Parathyroid adenoma (tissue), 2 donors: ENCODE data around the gene TIMP2.

Experiments
- H2AFZ ChIP-seq: fragments of 300-600 bp; sonication (generic); one replicate; pipeline ENCODE4 v1.7.0; 2017; ENCODE audit warnings: antibody characterized with exemption, mild to moderate bottlenecking
- H3K27ac ChIP-seq: fragments of 300-600 bp; sonication (generic); one replicate; pipeline ENCODE4 v1.7.0; 2017
- H3K27me3 ChIP-seq: fragments of 300-600 bp; sonication (generic); one replicate; pipeline ENCODE4 v1.7.0; 2017; ENCODE audit warnings: low read length; ENCODE audit not compliant: control insufficient read depth, insufficient read depth
- H3K36me3 ChIP-seq: fragments of 300-600 bp; sonication (generic); one replicate; pipeline ENCODE4 v1.7.0; 2017; ENCODE audit warnings: low read length; ENCODE audit not compliant: control insufficient read depth, insufficient read depth
- H3K4me1 ChIP-seq: fragments of 300-600 bp; sonication (generic); one replicate; pipeline ENCODE4 v1.7.0; 2017; ENCODE audit warnings: control low read depth
- H3K4me2 ChIP-seq: fragments of 300-600 bp; sonication (generic); one replicate; pipeline ENCODE4 v1.7.0; 2017; ENCODE audit warnings: low read length
- H3K4me3 ChIP-seq: fragments of 300-600 bp; sonication (generic); one replicate; pipeline ENCODE4 v1.7.0; 2017; ENCODE audit warnings: low read depth, low read length
- H3K79me2 ChIP-seq: fragments of 300-600 bp; sonication (generic); one replicate; pipeline ENCODE4 v1.7.0; 2017; ENCODE audit warnings: control low read depth
- H3K9ac ChIP-seq: fragments of 300-600 bp; sonication (generic); one replicate; pipeline ENCODE4 v1.7.0; 2017; ENCODE audit warnings: mild to moderate bottlenecking
- H3K9me3 ChIP-seq: fragments of 300-600 bp; sonication (generic); one replicate; pipeline ENCODE4 v1.7.0; 2017; ENCODE audit warnings: low read length; ENCODE audit not compliant: control insufficient read depth
- CTCF ChIP-seq: fragments of 300-600 bp; sonication (generic); IDR thresholded peaks from one replicate; pipeline ENCODE4 v1.7.0; 2017; ENCODE audit warnings: antibody characterized with exemption, mild to moderate bottlenecking
- donor health status: primary hyperparathyroidism.

Gene TIMP2

DNA sequence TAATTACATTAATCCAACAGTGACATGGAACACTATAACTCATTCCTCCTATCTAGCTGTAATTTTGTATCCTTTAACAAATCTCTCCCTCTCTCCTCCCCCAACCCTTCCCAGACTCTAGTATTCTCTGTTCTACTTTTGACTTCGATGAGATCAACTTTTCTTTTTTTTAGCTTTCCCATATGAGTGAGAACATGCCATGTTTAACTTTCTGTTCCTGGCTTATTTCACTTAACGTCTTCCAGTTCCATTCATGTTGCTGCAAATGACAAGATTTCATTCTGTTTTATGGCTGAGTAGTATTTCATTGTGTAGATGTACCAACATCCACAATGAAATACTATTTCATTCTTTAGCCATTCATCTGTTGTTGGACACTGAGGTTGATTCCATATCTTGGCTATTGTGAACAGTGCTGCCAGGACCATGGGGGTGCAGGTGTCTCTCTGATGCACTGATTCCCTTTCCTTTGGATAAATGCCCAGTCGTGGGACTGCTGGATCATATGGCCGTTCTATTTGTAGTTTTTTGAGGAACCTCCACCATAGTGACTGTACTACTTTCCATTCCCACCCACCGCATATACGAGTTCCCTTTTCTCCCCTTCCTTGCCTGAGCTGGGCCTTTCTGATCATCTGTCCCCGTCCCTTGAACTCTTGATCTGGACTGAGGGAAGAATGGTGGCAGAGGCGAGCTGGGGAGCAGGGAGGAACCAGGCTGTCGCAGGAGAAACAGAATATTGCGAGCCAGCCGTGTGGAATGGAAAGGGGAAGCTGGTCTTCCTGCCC, 14.5 kb downstream of the TIMP2 start:
- TF ChIP-seq CTCF: no peak

DNA sequence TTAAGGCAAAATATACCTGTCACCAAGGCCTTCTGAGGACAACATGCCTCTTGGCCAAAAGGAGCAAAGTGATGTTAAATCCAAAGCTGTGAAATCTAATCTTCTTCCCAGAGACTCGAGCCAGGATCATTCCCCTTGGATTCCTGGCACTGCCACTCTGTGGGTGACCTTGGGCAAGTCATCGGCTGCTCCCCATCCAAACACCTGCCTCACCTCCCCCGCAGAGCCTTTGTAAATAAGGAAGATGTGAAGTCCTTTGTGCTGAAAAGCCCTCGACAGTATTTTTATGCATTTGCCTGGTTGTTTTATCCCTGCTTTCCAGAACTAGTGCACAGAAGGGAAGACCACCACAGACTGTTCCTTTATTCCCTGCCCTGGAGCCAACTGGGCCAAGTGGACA, 16.8 kb downstream of the TIMP2 start:
- Histone ChIP-seq H3K79me2 (peaks cover 4% of the 10 kb centered on the region), H3K9me3 (no peaks in the 10 kb centered on the region), H3K4me1 (no peaks in the 10 kb centered on the region), H3K9ac (no peak overlapping the region), H2AFZ (no peak overlapping the region), H3K4me3 (no peak overlapping the region), H3K27ac (no peak overlapping the region), H3K36me3 (no peaks in the 10 kb centered on the region), H3K27me3 (no peaks in the 10 kb centered on the region), H3K4me2 (no peak overlapping the region)
- no peak for TF ChIP-seq CTCF

More for the DNA sequence above, 14.5 kb downstream of the TIMP2 start:
- H3K4me2 ChIP-seq: no peak overlapping the region
- no peaks in the 10 kb centered on the region for H3K36me3 ChIP-seq
- H3K9me3 ChIP-seq: no peaks in the 10 kb centered on the region
- H2AFZ ChIP-seq: no peak overlapping the region
- no peak overlapping the region for H3K27ac ChIP-seq
- H3K79me2 ChIP-seq: peaks cover 4% of the 10 kb centered on the region
- H3K4me1 ChIP-seq: no peaks in the 10 kb centered on the region
- H3K9ac ChIP-seq: no peak overlapping the region
- no peaks in the 10 kb centered on the region for H3K27me3 ChIP-seq
- no peak overlapping the region for H3K4me3 ChIP-seq

- Histone ChIP-seq H3K4me3 (no peak overlapping the region), H3K36me3 (no peaks in the 10 kb centered on the region), H3K79me2 (peaks cover 9% of the 10 kb centered on the region), H3K4me2 (no peak overlapping the region), H2AFZ (no peak overlapping the region), H3K4me1 (no peaks in the 10 kb centered on the region), H3K9me3 (no peaks in the 10 kb centered on the region), H3K27me3 (no peaks in the 10 kb centered on the region), H3K9ac (no peak overlapping the region), H3K27ac (no peak overlapping the region)
- no peak for TF ChIP-seq CTCF
These were observed 19.6 kb downstream of the TIMP2 start for GRCh38 chr17:78905541-78905940.

GRCh38 chr17:78905116-78905515, 20.1 kb downstream of the TIMP2 start:
- Histone ChIP-seq H3K36me3 (no peaks in the 10 kb centered on the region), H3K4me1 (no peaks in the 10 kb centered on the region), H3K27me3 (no peaks in the 10 kb centered on the region), H3K4me2 (no peak overlapping the region), H3K9me3 (no peaks in the 10 kb centered on the region), H3K4me3 (no peak overlapping the region), H3K79me2 (peaks cover 9% of the 10 kb centered on the region), H3K27ac (no peak overlapping the region), H3K9ac (no peak overlapping the region), H2AFZ (no peak overlapping the region)
- no peak for TF ChIP-seq CTCF

DNA sequence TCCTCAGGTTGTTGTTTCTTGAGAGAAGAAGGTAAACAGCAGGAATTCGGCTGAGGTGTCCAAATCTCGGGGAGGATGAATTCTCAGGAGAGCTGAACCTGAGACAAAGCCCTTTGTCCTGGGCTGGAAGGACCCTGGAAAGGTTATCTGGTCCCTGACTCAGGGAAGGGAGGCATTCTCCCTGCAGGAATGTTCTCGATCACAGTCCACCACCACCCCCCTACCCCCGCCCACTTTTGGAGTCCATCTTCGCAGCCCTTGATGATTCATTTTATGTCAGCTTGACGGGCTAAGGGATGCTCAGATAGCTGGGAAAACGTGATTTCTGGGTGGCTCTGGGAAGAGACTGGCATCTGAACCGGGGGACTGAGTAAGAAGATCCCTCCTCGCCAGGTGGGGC, 20.8 kb downstream of the TIMP2 start:
- H3K4me1 ChIP-seq: no peaks in the 10 kb centered on the region
- no peak for TF ChIP-seq CTCF
- no peak overlapping the region for H3K4me2 ChIP-seq
- H3K9ac ChIP-seq: no peak overlapping the region
- H3K79me2 ChIP-seq: peaks cover 9% of the 10 kb centered on the region
- no peaks in the 10 kb centered on the region for H3K27me3 ChIP-seq
- no peak overlapping the region for H3K4me3 ChIP-seq
- H3K9me3 ChIP-seq: no peaks in the 10 kb centered on the region
- no peak overlapping the region for H3K27ac ChIP-seq
- H3K36me3 ChIP-seq: no peaks in the 10 kb centered on the region
- H2AFZ ChIP-seq: no peak overlapping the region
